Measurements from ENCODE around the gene FNBP1L.

The FNBP1L gene

GRCh38 chr1:93411000-93411399, 36.9 kb upstream of the FNBP1L start:
- H3K27ac ChIP-seq (ENCODE audit: low read length): no peak overlapping the region
- H4K20me1 ChIP-seq (ENCODE audit: insufficient read depth, low read length): no peaks in the 10 kb centered on the region
- no peaks in the 10 kb centered on the region for H3K9me3 ChIP-seq (replicated peaks; ENCODE audit: insufficient read depth, low read length)
- DNase-seq: no peak
- H3K9ac ChIP-seq (ENCODE audit: low read length): no peak overlapping the region
- H3K27me3 ChIP-seq (replicated peaks; ENCODE audit: insufficient read depth, low read length): no peaks in the 10 kb centered on the region
- H3K4me3 ChIP-seq (ENCODE audit: low read length): no peak overlapping the region
- H3K9me2 ChIP-seq (replicated peaks; ENCODE audit: insufficient read depth, low read length): no peaks in the 10 kb centered on the region
- H3K36me3 ChIP-seq (replicated peaks; ENCODE audit: insufficient read depth, low read length): no peaks in the 10 kb centered on the region
- TF ChIP-seq EZH2phosphoT487 (IDR thresholded peaks at IDR 0.05; ENCODE audit: low read length) (no peak), EZH2 (optimal IDR thresholded peaks at IDR 0.05; ENCODE audit: low read depth, low read length) (no peak), CTCF (IDR thresholded peaks at IDR 0.05; ENCODE audit: low read length) (no peak)
- no peaks in the 10 kb centered on the region for H3K4me1 ChIP-seq (ENCODE audit: low read length)
- H2AFZ ChIP-seq (ENCODE audit: low read length): no peak overlapping the region
- H3F3A ChIP-seq (ENCODE audit: insufficient read depth, low read length): no peaks in the 10 kb centered on the region
- no peaks in the 10 kb centered on the region for H3K79me2 ChIP-seq (ENCODE audit: low read length)
- no peak overlapping the region for H3K4me2 ChIP-seq (ENCODE audit: low read depth, low read length)

- no peak overlapping the region for H2AFZ ChIP-seq (ENCODE audit: low read length)
Measured at GRCh38 chr1:93414749-93415148, 33.2 kb upstream of the FNBP1L start.

GRCh38 chr1:93415296-93415695, 32.6 kb upstream of the FNBP1L start:
- no peaks in the 10 kb centered on the region for H3F3A ChIP-seq (ENCODE audit: insufficient read depth, low read length)
- H4K20me1 ChIP-seq (ENCODE audit: insufficient read depth, low read length): no peaks in the 10 kb centered on the region
- H3K9ac ChIP-seq (ENCODE audit: low read length): no peak overlapping the region
- H3K9me2 ChIP-seq (replicated peaks; ENCODE audit: insufficient read depth, low read length): no peaks in the 10 kb centered on the region
- 0 out of 2 replicates have a peak overlapping the region, but pooled peaks have one; percentile 6 for H3K4me2 ChIP-seq (ENCODE audit: low read depth, low read length)
- no peak for DNase-seq
- H3K4me1 ChIP-seq (ENCODE audit: low read length): no peaks in the 10 kb centered on the region
- H3K27ac ChIP-seq (ENCODE audit: low read length): no peak overlapping the region
- no peak overlapping the region for H2AFZ ChIP-seq (ENCODE audit: low read length)
- no peaks in the 10 kb centered on the region for H3K9me3 ChIP-seq (replicated peaks; ENCODE audit: insufficient read depth, low read length)
- H3K27me3 ChIP-seq (replicated peaks; ENCODE audit: insufficient read depth, low read length): no peaks in the 10 kb centered on the region
- no peak overlapping the region for H3K4me3 ChIP-seq (ENCODE audit: low read length)
- no peaks in the 10 kb centered on the region for H3K79me2 ChIP-seq (ENCODE audit: low read length)
- H3K36me3 ChIP-seq (replicated peaks; ENCODE audit: insufficient read depth, low read length): no peaks in the 10 kb centered on the region
- TF ChIP-seq EZH2 (optimal IDR thresholded peaks at IDR 0.05; ENCODE audit: low read depth, low read length): no peak
- TF ChIP-seq EZH2phosphoT487 (IDR thresholded peaks at IDR 0.05; ENCODE audit: low read length): no peak
- no peak for TF ChIP-seq CTCF (IDR thresholded peaks at IDR 0.05; ENCODE audit: low read length)

More at GRCh38 chr1:93414749-93415148, 33.2 kb upstream of the FNBP1L start:
- no peak for TF ChIP-seq EZH2phosphoT487 (IDR thresholded peaks at IDR 0.05; ENCODE audit: low read length)
- no peak for TF ChIP-seq EZH2 (optimal IDR thresholded peaks at IDR 0.05; ENCODE audit: low read depth, low read length)
- no peak for TF ChIP-seq CTCF (IDR thresholded peaks at IDR 0.05; ENCODE audit: low read length)
- Histone ChIP-seq H3F3A (ENCODE audit: insufficient read depth, low read length) (no peaks in the 10 kb centered on the region), H3K9ac (ENCODE audit: low read length) (no peak overlapping the region), H3K36me3 (replicated peaks; ENCODE audit: insufficient read depth, low read length) (no peaks in the 10 kb centered on the region), H3K79me2 (ENCODE audit: low read length) (no peaks in the 10 kb centered on the region), H3K27me3 (replicated peaks; ENCODE audit: insufficient read depth, low read length) (no peaks in the 10 kb centered on the region), H3K4me1 (ENCODE audit: low read length) (no peaks in the 10 kb centered on the region), H3K9me2 (replicated peaks; ENCODE audit: insufficient read depth, low read length) (no peaks in the 10 kb centered on the region), H3K27ac (ENCODE audit: low read length) (no peak overlapping the region), H3K4me3 (ENCODE audit: low read length) (no peak overlapping the region), H3K4me2 (ENCODE audit: low read depth, low read length) (0 out of 2 replicates have a peak overlapping the region, but pooled peaks have one; percentile 6), H3K9me3 (replicated peaks; ENCODE audit: insufficient read depth, low read length) (no peaks in the 10 kb centered on the region), H4K20me1 (ENCODE audit: insufficient read depth, low read length) (no peaks in the 10 kb centered on the region)
- DNase-seq: no peak

Data from MM.1S (cell line).